ENCODE measurements around the gene ATP2C2.

Gene ATP2C2

GRCh38 chr16:84486126-84486525 lies 117.8 kb downstream of the ATP2C2 start:
- TF ChIP-seq CTCF (IDR thresholded peaks at IDR 0.05) = no peak

DNA sequence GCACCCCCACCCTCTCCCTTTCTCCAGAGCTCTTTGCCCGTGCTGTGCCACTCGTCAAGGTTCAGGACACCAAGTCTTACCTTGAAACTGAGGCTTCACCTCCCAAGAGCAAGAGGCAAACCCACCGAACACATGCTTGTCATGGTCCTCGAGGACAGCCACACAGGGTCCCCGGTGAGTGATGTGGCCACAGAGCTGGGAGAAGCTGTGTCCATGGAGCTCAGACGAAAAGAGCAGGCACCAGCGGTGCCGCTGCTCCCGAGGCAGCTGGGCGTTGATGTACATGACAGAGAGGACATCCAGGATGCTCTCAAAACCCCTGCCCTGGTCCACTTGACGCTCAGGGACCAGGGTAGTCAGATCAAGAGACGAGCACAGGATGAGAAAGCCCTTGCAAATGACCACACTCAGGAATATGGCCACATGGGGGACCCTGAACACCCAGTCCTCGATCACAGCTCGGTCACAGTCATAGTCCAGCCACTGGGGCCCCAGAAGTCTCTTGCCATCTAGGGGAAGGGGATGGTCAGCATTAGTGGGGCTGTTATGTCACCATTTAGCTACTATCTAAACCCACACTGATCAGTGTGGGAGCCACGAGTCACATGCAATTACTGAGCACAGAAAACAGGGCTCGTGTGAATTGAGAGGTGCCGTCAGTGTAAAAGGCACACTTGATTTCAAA lies 118.4 kb downstream of the ATP2C2 start:
- TF ChIP-seq CTCF (IDR thresholded peaks at IDR 0.05) = no peak

GRCh38 chr16:84487358-84487757 lies 119.0 kb downstream of the ATP2C2 start:
- TF ChIP-seq CTCF (IDR thresholded peaks at IDR 0.05) = no peak

DNA sequence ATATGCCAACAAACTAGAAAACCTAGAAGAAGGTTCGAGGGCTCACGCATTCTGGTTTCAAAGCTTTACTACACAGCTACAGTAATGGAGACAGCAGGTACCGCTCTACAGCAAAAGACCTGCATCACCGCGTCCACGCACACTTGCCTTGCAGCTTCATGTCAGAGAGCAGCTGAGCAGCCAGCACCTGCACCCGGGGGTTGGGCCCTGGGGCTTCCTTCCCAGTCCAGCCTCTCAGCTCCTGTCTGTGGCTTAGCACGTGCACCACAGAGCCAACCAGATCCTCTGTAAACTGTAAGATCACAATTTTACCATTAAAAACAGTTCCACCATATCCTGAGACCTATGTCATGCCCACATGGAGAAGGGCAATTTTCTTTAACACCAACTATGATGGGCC lies 120.8 kb downstream of the ATP2C2 start:
- TF ChIP-seq CTCF (IDR thresholded peaks at IDR 0.05) = no peak

GRCh38 chr16:84495506-84495905 lies 127.2 kb downstream of the ATP2C2 start:
- TF ChIP-seq CTCF (IDR thresholded peaks at IDR 0.05) = no peak

DNA sequence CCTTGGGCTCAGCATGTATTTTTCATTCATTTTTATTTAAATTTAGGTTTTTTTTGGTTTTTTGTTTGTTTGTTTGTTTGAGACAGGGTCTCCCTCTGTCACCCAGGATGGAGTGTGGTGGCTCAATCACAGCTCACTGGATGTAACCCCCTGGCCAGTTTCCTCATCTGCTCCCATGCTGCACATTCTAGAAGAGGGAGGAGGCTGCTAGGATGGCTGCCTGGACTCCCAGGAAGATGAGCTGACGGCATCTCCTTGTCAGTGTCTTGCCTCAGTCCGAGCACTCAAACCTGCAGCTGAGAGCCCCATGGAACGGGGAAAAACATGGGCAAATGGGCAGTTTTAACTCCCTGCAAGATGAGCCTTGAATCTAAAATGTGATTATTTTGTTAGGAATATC lies 128.7 kb downstream of the ATP2C2 start:
- no peak for TF ChIP-seq CTCF (IDR thresholded peaks at IDR 0.05)

DNA sequence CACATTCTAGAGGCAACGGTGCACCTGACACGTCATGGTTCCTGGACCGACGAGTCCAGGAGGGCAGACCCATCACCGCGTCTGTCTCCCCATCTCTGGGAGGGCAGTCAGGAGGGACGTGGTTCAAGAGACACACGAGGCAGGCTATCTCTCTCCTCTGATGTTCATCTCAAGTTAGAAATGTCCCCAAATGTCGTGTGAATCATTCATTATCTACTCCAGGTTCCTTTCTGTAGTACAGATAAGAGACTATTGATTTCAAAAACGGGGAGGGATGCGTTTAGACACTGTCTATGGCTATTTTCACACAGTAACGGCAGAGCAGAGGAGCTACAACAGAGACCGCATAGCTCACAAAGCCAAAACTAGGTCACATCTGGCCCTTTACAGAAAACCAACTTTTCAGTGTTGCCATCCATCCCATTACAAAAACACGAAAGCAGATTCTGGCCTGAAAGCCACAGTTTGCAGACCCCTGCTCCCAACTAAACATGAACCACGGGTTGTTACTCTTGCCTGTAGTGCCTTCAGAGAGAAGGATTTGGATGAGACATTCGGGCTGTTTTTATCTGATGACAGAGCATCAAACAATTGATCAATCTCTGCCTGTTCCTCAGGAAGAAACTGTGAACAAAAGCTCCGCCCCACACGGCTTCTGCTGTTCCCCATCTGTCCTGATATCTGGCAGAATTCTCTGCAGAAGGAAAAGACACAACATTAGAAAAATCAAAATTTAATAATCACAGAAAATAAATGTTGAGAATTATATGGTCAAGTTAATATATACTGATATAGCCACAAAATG lies 129.3 kb downstream of the ATP2C2 start:
- TF ChIP-seq CTCF (IDR thresholded peaks at IDR 0.05) = no peak
